ENCODE results near the gene NFATC1. TPM values are rescaled to one million over a fixed set of nuclear protein-coding genes. Genes with fewer than 3 reads are reported as not detected.

NFATC1 gene
- polyA plus RNA-seq (2013, experiment 1 of 2; ENCODE audit: insufficient read length): 6.4 TPM
- polyA plus RNA-seq (2013, experiment 2 of 2; ENCODE audit: insufficient read length): 6.4 TPM

GRCh38 chr18:79395761-79396404 lies at the start of gene NFATC1:
Gene NFATC1, plus strand, starts transcription at chr18:79395930. Its CDS starts 295 bp downstream, at chr18:79396225.
- DNase-seq: peak; percentile 75

GRCh38 chr18:79345981-79346380 lies 49.7 kb upstream of the NFATC1 start:
- DNase-seq: no peak

GRCh38 chr18:79348066-79348465 lies 47.7 kb upstream of the NFATC1 start:
- no peak for DNase-seq

GRCh38 chr18:79352432-79352831 lies 43.3 kb upstream of the NFATC1 start:
- no peak for DNase-seq

- no peak for DNase-seq
These were observed 42.5 kb upstream of the NFATC1 start for GRCh38 chr18:79353267-79353666.

- no peak for DNase-seq
These were observed 41.4 kb upstream of the NFATC1 start for GRCh38 chr18:79354350-79354749.

- DNase-seq: no peak
These were observed 40.0 kb upstream of the NFATC1 start for GRCh38 chr18:79355433-79356335.

- no peak for DNase-seq
These were observed 39.3 kb upstream of the NFATC1 start for GRCh38 chr18:79356435-79356834.

GRCh38 chr18:79360933-79361332 lies 34.8 kb upstream of the NFATC1 start:
- no peak for DNase-seq

- DNase-seq: no peak
These were observed 33.8 kb upstream of the NFATC1 start for GRCh38 chr18:79361766-79362522.

- no peak for DNase-seq
These were observed 30.0 kb upstream of the NFATC1 start for GRCh38 chr18:79365701-79366100.

GRCh38 chr18:79366177-79367094 lies 29.3 kb upstream of the NFATC1 start:
- DNase-seq: peak; percentile 73

- DNase-seq: no peak
These were observed 28.2 kb upstream of the NFATC1 start for GRCh38 chr18:79367480-79367879.

- no peak for DNase-seq
These were observed 27.7 kb upstream of the NFATC1 start for GRCh38 chr18:79367989-79368388.

GRCh38 chr18:79368681-79369080 lies 27.0 kb upstream of the NFATC1 start:
- DNase-seq: no peak

- DNase-seq: no peak
These were observed 24.1 kb upstream of the NFATC1 start for GRCh38 chr18:79371561-79372121.

GRCh38 chr18:79372461-79372860 lies 23.3 kb upstream of the NFATC1 start:
- DNase-seq: no peak

GRCh38 chr18:79372991-79373390 lies 22.7 kb upstream of the NFATC1 start:
- DNase-seq: no peak

- no peak for DNase-seq
These were observed 22.0 kb upstream of the NFATC1 start for GRCh38 chr18:79373736-79374135.

- DNase-seq: no peak
These were observed 21.1 kb upstream of the NFATC1 start for GRCh38 chr18:79374408-79375171.

Measured in fibroblast of skin of scalp (primary cell).